DND-41 (cell line): ENCODE data around the gene KCTD11.
A peak's percentile ranks its signal among the peaks of the same experiment; 100 is the strongest.

Source experiments
- ATAC-seq: fragments of 200-7000 bp; cut with Tn5 transposase; 3 replicates; pipeline ENCODE4 v1.9.1; 2021; ENCODE audit warnings: low read depth; ENCODE audit not compliant: insufficient read depth
- DNase-seq: peaks from one replicate; pipeline ENCODE4 v3.0.0-alpha.2; 2020
- H2AFZ ChIP-seq: 2 replicates; pipeline ENCODE4 v1.6.0; 2012; ENCODE audit warnings: low read depth, low read length
- H3K27ac ChIP-seq: 2 replicates; pipeline ENCODE4 v1.5.1; 2012; ENCODE audit warnings: low read length, inconsistent platforms
- H3K27me3 ChIP-seq: fragments of 200-600 bp; sonication (generic); 2 replicates; pipeline ENCODE4 v1.6.0; 2012; ENCODE audit warnings: low read length, mild to moderate bottlenecking, inconsistent platforms; ENCODE audit not compliant: insufficient read depth, poor library complexity
- H3K36me3 ChIP-seq: 2 replicates; pipeline ENCODE4 v1.5.1; 2012; ENCODE audit warnings: low read length, inconsistent platforms; ENCODE audit not compliant: insufficient read depth
- H3K4me1 ChIP-seq: 2 replicates; pipeline ENCODE4 v1.5.1; 2012; ENCODE audit warnings: mild to moderate bottlenecking, low read length; ENCODE audit not compliant: insufficient read depth
- H3K4me2 ChIP-seq: 2 replicates; pipeline ENCODE4 v1.6.0; 2012; ENCODE audit warnings: mild to moderate bottlenecking, moderate library complexity, low read length, inconsistent platforms; ENCODE audit not compliant: insufficient read depth
- H3K4me3 ChIP-seq, 2 experiments: fragments of 200-600 bp in 1 of 2; shearing (Covaris generic) in 1 of 2; 2 replicates each; pipeline ENCODE4 v1.5.1; 2012 to 2016; ENCODE audit warnings: inconsistent platforms in 2 of 2, low read length in 2 of 2, mild to moderate bottlenecking in 2 of 2, low read depth in 1 of 2, moderate library complexity in 1 of 2
- H3K79me2 ChIP-seq: 2 replicates; pipeline ENCODE4 v1.6.0; 2012; ENCODE audit warnings: low read length, inconsistent platforms; ENCODE audit not compliant: insufficient read depth
- H3K9ac ChIP-seq: 2 replicates; pipeline ENCODE4 v1.6.0; 2012; ENCODE audit warnings: low read depth, mild to moderate bottlenecking, inconsistent platforms, low read length, moderate library complexity
- H3K9me3 ChIP-seq: 2 replicates; pipeline ENCODE4 v1.5.1; 2012; ENCODE audit warnings: low read length, moderate library complexity, mild to moderate bottlenecking, inconsistent platforms; ENCODE audit not compliant: insufficient read depth, severe bottlenecking
- H4K20me1 ChIP-seq: 2 replicates; pipeline ENCODE4 v1.6.0; 2012; ENCODE audit warnings: low read length; ENCODE audit not compliant: insufficient read depth
- CTCF ChIP-seq: IDR thresholded peaks from 2 replicates; pipeline ENCODE4 v1.5.1; 2012; ENCODE audit warnings: borderline replicate concordance, low read length, moderate library complexity, mild to moderate bottlenecking; ENCODE audit not compliant: poor library complexity, severe bottlenecking; ENCODE audit errors: extremely low read depth
- EZH2 ChIP-seq: IDR thresholded peaks from 3 replicates; pipeline ENCODE4 v1.6.1; 2012; ENCODE audit warnings: borderline replicate concordance, low read depth, mild to moderate bottlenecking, moderate library complexity, low read length, inconsistent platforms; ENCODE audit not compliant: severe bottlenecking

The KCTD11 gene

GRCh38 chr17:7389924-7390910 is 38.3 kb downstream of the KCTD11 start:
- Histone ChIP-seq H2AFZ (no peak overlapping the region), H4K20me1 (no peaks in the 10 kb centered on the region), H3K36me3 (no peaks in the 10 kb centered on the region), H3K4me2 (no peak overlapping the region), H3K27me3 (no peaks in the 10 kb centered on the region), H3K9ac (no peak overlapping the region), H3K79me2 (no peaks in the 10 kb centered on the region), H3K9me3 (no peaks in the 10 kb centered on the region), H3K4me3 (no peak overlapping the region), H3K27ac (no peak overlapping the region), H3K4me1 (peaks cover 19% of the 10 kb centered on the region)
- DNase-seq (no peak), ATAC-seq (no peak)
- TF ChIP-seq CTCF (no peak), EZH2 (no peak)

- ATAC-seq: no peak
- Histone ChIP-seq H3K4me1 (peaks cover 20% of the 10 kb centered on the region), H3K27ac (no peak overlapping the region), H4K20me1 (no peaks in the 10 kb centered on the region), H3K9me3 (no peaks in the 10 kb centered on the region), H3K27me3 (no peaks in the 10 kb centered on the region), H3K4me2 (no peak overlapping the region), H3K4me3 (no peak overlapping the region), H3K79me2 (no peaks in the 10 kb centered on the region), H3K36me3 (no peaks in the 10 kb centered on the region), H2AFZ (no peak overlapping the region), H3K9ac (no peak overlapping the region)
- no peak for DNase-seq
- no peak for TF ChIP-seq CTCF
- no peak for TF ChIP-seq EZH2
These were observed 39.3 kb downstream of the KCTD11 start for GRCh38 chr17:7391307-7391706.

GRCh38 chr17:7392696-7393612 is 41.0 kb downstream of the KCTD11 start:
- peak overlapping the region in 1 of 2 experiments; percentile 79; a peak in 2 of 4 replicates for H3K4me3 ChIP-seq

More at GRCh38 chr17:7392696-7393612, 41.0 kb downstream of the KCTD11 start:
- Histone ChIP-seq H3K79me2 (no peaks in the 10 kb centered on the region), H3K36me3 (no peaks in the 10 kb centered on the region), H3K4me1 (peaks cover 20% of the 10 kb centered on the region), H2AFZ (peak overlapping the region; percentile 81; the same call in 1 of the 2 replicates), H3K9ac (peak overlapping the region; percentile 76), H3K27ac (no peak overlapping the region), H4K20me1 (no peaks in the 10 kb centered on the region), H3K9me3 (no peaks in the 10 kb centered on the region), H3K27me3 (no peaks in the 10 kb centered on the region), H3K4me2 (peak overlapping the region; percentile 85)
- TF ChIP-seq EZH2 (no peak), CTCF (no peak)
- DNase-seq (no peak), ATAC-seq (no peak)
